GM10248 (cell line): Measurements from ENCODE around the gene PID1.
"Not testable (repeated sequence)": the region's sequence is repeated elsewhere in the genome, so short reads cannot be mapped to it uniquely, and the experiment has no call there.

Experiments
- CTCF ChIA-PET: fragments of 300-600 bp; sonication (Branson Sonifier 250); formaldehyde crosslinking; extraction: SDS; loops from one replicate; lab custom pipeline; 2021; ENCODE audit warnings: antibody characterized with exemption; lab: Yijun Ruan, JAX
- POLR2A ChIA-PET: fragments of 350-650 bp; sonication (Branson Sonifier 250); formaldehyde crosslinking; extraction: SDS; loops from one replicate; lab custom pipeline; 2020; ENCODE audit warnings: antibody characterized with exemption; lab: Yijun Ruan, JAX
- DNase-seq: peaks from one replicate; pipeline ENCODE4 v3.0.0; 2012; ENCODE audit errors: extremely low spot score
- TF ChIP-seq, protein P1 (sequence below): IDR thresholded peaks from 2 replicates; pipeline ENCODE4 v1.5.1; 2012; ENCODE audit warnings: mild to moderate bottlenecking, low read depth; ENCODE audit errors: extremely low read depth, missing control alignments, control extremely low read depth

The PID1 gene

GRCh38 chr2:229191413-229191812 is 79.7 kb downstream of the PID1 start:
- ChIA-PET POLR2A (no interaction called here), CTCF (no interaction called here)
- TF ChIP-seq, protein P1, sequence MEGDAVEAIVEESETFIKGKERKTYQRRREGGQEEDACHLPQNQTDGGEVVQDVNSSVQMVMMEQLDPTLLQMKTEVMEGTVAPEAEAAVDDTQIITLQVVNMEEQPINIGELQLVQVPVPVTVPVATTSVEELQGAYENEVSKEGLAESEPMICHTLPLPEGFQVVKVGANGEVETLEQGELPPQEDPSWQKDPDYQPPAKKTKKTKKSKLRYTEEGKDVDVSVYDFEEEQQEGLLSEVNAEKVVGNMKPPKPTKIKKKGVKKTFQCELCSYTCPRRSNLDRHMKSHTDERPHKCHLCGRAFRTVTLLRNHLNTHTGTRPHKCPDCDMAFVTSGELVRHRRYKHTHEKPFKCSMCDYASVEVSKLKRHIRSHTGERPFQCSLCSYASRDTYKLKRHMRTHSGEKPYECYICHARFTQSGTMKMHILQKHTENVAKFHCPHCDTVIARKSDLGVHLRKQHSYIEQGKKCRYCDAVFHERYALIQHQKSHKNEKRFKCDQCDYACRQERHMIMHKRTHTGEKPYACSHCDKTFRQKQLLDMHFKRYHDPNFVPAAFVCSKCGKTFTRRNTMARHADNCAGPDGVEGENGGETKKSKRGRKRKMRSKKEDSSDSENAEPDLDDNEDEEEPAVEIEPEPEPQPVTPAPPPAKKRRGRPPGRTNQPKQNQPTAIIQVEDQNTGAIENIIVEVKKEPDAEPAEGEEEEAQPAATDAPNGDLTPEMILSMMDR = no peak
- DNase-seq = no peak

DNA sequence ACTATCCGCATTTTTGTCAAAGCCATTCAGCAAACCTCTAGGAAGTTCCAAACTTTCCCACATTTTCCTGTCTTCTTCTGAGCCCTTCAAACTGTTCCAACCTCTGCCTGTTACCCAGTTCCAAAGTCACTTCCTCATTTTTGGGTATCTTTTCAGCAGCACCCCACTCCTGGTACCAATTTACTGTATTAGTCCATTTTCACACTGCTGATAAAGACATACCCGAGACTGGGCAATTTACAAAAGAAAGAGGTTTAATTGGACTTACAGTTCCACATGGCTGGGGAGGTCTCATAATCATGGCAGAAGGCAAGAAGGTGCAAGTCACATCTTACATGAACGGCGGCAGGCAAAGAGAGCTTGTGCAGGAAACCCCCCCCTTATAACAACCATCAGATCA is 84.0 kb downstream of the PID1 start:
- DNase-seq, POLR2A ChIA-PET, CTCF ChIA-PET: not testable (repeated sequence)

GRCh38 chr2:229181641-229182040 is 89.4 kb downstream of the PID1 start:
- ChIA-PET CTCF (no interaction called here), POLR2A (no interaction called here)

DNA sequence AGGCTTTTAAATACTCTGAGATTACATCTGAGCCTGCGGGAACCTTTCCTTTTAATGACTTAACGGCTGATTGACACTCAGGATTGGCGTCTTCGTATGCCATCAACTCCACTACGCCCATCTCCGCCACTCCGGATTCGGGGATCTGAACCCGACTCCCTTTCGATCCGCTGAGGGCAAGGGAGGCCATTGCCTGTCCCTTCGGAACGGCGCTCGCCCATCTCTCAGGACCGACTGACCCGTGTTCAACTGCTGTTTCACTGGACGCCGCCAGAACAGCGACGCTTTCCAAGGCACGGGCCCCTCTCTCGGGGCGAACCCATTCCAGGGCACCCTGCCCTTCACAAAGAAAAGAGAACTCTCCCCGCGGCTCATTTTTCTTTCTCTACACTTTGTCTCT is 90.4 kb downstream of the PID1 start:
- DNase-seq = no peak
- CTCF ChIA-PET = no interaction called here
- POLR2A ChIA-PET = no interaction called here
- TF ChIP-seq, protein P1 = no peak

More at GRCh38 chr2:229181641-229182040, 89.4 kb downstream of the PID1 start:
- TF ChIP-seq, protein P1 = no peak
- DNase-seq = no peak

GRCh38 chr2:229179628-229180027 is 91.5 kb downstream of the PID1 start:
- CTCF ChIA-PET = no interaction called here
- POLR2A ChIA-PET = no interaction called here
- no peak for DNase-seq
- TF ChIP-seq, protein P1 = no peak

DNA sequence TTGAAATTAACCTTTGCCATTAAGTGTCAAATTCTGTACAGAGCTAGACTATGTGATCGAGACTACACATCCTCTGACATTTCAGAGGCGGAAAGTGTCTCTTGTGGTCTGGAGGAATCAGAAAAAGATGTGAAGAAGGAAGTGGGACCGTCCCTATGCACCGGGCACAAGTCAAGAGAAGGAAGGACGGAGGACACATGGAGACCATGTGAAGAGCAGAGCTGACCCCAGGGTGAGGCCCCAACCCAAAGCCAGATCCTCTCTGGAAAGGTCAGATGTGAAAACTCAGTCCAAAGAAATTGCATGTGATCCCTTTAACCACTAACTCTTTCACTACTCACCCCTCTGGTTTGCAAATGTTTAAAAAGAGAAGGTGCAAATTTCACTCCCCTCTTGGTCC is 92.4 kb downstream of the PID1 start:
- ChIA-PET POLR2A (no interaction called here), CTCF (no interaction called here)
- TF ChIP-seq, protein P1 = no peak
- no peak for DNase-seq

- CTCF ChIA-PET = interaction anchor here (0.9 to 1.2 kb wide), 2 partner anchors 9 to 28 kb away, joined by 4 read pairs; no protein-coding TSS in a partner anchor
- POLR2A ChIA-PET = no interaction called here
- DNase-seq = no peak
- TF ChIP-seq, protein P1 = no peak
These were observed 93.0 kb downstream of the PID1 start for GRCh38 chr2:229178117-229178516.
